ENCODE measurements around the gene FAF2. TPM values are rescaled to one million over a fixed set of nuclear protein-coding genes. Genes with fewer than 3 reads are reported as not detected.

The FAF2 gene
- total RNA-seq, 1 donor from 2014 or later = 46.5 TPM

DNA sequence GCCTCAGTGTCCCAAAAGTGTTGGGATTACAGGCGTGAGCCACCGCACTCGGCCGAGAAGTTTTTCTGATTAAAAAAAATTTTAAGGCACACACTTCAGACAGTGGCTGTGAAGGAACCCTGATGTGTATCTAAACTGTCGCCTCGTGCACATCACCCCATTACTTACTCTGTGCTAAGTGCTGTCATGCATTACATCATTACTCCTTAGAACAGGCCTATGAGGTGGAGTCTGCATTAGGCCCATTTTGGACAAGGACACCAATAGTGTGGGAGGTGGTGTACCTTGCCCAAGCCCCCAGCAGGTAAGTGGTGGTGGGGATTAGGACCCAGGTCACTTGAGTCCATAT is 97.2 kb downstream of the FAF2 start:
- peak overlapping the region; percentile 94 for H3K4me3 Mint-ChIP-seq

DNA sequence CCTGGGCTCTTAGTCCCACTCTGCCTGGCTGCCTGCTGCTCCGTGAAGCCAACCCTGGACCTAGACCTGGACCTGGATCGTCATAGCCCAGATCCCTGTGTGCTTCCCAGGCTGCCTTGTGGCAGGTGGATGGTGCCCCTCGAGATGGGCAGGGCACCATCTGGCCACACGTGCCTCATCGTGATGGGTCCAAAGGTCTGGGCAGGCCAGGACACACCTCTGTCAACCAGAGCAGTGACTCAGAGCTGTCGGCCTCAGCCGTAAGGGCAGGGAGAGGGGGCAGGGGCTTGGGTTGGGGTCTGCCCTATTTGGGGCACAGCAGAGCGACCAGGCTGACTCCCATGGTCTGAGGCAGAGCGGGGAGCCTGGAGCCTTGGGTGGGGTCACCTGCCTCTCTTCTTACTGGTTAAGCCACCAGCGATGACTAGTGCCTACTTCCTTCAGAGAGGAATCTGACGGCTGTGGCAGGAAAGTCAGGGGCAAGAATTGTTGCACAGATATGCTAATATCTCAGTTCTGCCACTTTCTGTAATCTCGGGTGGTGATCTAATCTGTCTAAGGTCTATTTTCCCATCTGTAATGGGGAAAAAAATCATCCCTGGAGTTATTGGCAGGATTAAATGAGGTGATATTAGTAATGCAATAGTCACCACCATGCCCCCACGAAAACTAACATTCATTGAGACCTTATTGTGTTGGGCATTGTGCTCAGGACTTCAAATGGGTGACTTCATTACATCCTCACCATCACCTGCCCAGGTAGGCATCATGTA is 97.7 kb downstream of the FAF2 start:
- H3K36me3 Mint-ChIP-seq = no peaks in the 10 kb centered on the region
- no peak for DNase-seq (ENCODE audit: extremely low spot score, unreplicated experiment)
- peak overlapping the region; percentile 82 for H3K27ac Mint-ChIP-seq
- H3K27me3 Mint-ChIP-seq = no peaks in the 10 kb centered on the region
- peaks cover 23% of the 10 kb centered on the region for H3K4me1 Mint-ChIP-seq (ENCODE audit: unreplicated experiment)
- TF ChIP-seq, protein P1, sequence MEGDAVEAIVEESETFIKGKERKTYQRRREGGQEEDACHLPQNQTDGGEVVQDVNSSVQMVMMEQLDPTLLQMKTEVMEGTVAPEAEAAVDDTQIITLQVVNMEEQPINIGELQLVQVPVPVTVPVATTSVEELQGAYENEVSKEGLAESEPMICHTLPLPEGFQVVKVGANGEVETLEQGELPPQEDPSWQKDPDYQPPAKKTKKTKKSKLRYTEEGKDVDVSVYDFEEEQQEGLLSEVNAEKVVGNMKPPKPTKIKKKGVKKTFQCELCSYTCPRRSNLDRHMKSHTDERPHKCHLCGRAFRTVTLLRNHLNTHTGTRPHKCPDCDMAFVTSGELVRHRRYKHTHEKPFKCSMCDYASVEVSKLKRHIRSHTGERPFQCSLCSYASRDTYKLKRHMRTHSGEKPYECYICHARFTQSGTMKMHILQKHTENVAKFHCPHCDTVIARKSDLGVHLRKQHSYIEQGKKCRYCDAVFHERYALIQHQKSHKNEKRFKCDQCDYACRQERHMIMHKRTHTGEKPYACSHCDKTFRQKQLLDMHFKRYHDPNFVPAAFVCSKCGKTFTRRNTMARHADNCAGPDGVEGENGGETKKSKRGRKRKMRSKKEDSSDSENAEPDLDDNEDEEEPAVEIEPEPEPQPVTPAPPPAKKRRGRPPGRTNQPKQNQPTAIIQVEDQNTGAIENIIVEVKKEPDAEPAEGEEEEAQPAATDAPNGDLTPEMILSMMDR (conservative IDR thresholded peaks at IDR 0.05) = no peak
- H3K9me3 Mint-ChIP-seq = no peaks in the 10 kb centered on the region
- peak overlapping the region; percentile 52 for H3K4me3 Mint-ChIP-seq

More for the DNA sequence above, 97.2 kb downstream of the FAF2 start:
- TF ChIP-seq, protein P1 (conservative IDR thresholded peaks at IDR 0.05) = no peak
- no peaks in the 10 kb centered on the region for H3K27me3 Mint-ChIP-seq
- H3K36me3 Mint-ChIP-seq = no peaks in the 10 kb centered on the region
- H3K9me3 Mint-ChIP-seq = no peaks in the 10 kb centered on the region
- H3K27ac Mint-ChIP-seq = peak overlapping the region; percentile 93
- DNase-seq (ENCODE audit: extremely low spot score, unreplicated experiment) = no peak
- H3K4me1 Mint-ChIP-seq (ENCODE audit: unreplicated experiment) = peaks cover 29% of the 10 kb centered on the region

DNA sequence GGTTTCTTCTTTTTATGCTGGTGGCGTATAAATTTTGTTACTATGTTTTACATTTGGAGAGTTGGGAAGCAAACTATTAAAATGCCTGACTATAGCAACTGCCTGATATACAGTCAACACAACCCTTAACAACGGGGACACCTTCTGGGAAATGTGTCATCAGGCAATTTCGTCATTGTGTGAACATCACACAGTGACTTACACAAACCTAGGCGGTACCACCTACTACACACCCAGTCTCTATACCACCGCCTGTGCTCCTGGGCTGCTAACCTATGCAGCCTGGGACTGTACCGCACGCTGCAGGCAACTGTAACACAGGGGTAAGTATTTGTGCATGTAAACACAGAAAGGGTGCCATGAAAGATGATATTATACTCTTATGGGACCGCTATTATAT is 99.6 kb downstream of the FAF2 start:
- Mint-ChIP-seq H3K27me3 (no peaks in the 10 kb centered on the region), H3K9me3 (no peaks in the 10 kb centered on the region), H3K4me1 (ENCODE audit: unreplicated experiment) (peaks cover 7% of the 10 kb centered on the region), H3K36me3 (no peaks in the 10 kb centered on the region), H3K4me3 (no peak overlapping the region), H3K27ac (peak overlapping the region; percentile 33)
- no peak for DNase-seq (ENCODE audit: extremely low spot score, unreplicated experiment)
- TF ChIP-seq, protein P1 (conservative IDR thresholded peaks at IDR 0.05) = no peak

DNA sequence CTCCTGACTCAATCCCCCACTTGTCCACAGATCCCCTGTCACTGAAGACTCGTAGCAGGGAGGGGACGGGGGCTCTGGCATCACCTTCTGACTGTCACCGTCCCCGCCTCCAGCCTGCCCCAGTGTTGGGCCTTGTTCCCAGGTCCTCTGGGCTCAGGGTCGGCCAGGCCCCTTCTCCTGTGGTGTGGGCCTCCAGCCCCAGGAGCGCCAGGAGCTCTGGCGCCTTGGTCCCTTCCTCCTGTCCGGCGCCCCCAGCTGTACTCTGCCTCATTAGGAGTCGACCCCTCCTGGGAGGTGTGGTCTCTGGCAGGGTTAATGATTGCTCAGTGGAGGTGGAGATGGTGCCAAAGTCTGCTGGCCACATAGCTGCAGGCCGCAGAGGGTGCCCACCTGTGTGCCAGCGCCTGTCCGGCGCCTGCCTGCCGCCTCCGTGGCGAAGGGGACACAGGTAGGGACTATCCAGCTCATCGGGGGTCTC is 100.8 kb downstream of the FAF2 start, which contains the start of gene CDHR2:
CDHR2 (plus strand) TSS at position 376 of the 478 bp plus-strand sequence. CDS start 16,011 bp downstream, outside the sequence.
- no peaks in the 10 kb centered on the region for H3K9me3 Mint-ChIP-seq
- no peak within 1 kb of the TSS for H3K4me3 Mint-ChIP-seq
- DNase-seq (ENCODE audit: extremely low spot score, unreplicated experiment) = no peak
- H3K27me3 Mint-ChIP-seq = no peaks in the 10 kb centered on the region
- no peaks in the 10 kb centered on the region for H3K36me3 Mint-ChIP-seq
- H3K27ac Mint-ChIP-seq = no peak within 1 kb of the TSS
- TF ChIP-seq, protein P1 (conservative IDR thresholded peaks at IDR 0.05) = no peak
- H3K4me1 Mint-ChIP-seq (ENCODE audit: unreplicated experiment) = peaks cover 15% of the 10 kb centered on the region

DNA sequence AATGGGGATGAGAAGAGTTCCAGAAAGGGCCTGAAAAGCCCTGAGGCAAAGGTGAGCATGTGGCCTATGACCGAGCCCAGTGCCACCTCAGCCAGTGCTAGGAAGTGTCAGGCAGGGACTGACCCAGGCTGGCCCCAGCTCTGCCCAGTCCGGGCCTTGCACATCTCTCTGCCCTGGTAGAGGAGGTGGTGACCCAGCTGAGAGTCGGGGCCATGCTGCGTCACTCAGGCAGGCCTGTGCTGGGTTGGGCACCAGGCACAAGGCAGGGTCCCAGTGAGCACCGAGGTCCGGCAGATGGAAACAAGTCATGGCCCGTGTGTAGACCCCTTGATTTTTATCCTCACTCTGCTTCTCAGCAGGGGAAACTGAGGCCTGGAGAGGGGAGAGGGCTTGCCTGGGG is 101.7 kb downstream of the FAF2 start:
- Mint-ChIP-seq H3K36me3 (no peaks in the 10 kb centered on the region), H3K9me3 (no peaks in the 10 kb centered on the region), H3K4me1 (ENCODE audit: unreplicated experiment) (peaks cover 10% of the 10 kb centered on the region), H3K4me3 (no peak overlapping the region), H3K27me3 (no peaks in the 10 kb centered on the region), H3K27ac (no peak overlapping the region)
- TF ChIP-seq, protein P1 (conservative IDR thresholded peaks at IDR 0.05) = no peak
- DNase-seq (ENCODE audit: extremely low spot score, unreplicated experiment) = no peak
